ENCODE measurements around the gene LRRTM4.

The LRRTM4 gene

DNA sequence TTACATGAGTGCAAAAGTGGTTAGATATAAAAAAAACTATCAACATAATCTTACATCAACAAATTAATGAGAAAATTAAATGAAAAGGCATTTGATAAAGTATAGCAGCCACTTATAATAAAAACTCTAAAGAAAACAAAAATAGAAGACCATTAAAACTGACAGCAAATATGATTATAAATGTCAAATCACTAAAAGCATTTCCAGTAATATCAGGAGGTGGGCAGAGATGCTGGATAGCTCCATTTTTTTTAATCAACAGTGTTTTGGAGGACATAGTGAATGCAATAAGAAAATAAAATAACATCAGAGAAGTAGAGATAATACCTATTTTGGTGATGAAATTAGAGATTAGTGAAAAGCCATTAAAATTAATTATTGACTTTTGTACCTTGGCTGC, 173.4 kb downstream of the LRRTM4 start:
- Mint-ChIP-seq H3K27me3 (no peaks in the 10 kb centered on the region), H3K36me3 (ENCODE audit: insufficient read depth) (no peaks in the 10 kb centered on the region), H3K9me3 (peaks cover 0 to 9% of the 10 kb centered on the region in 2 donors), H3K4me3 (no peak overlapping the region), H3K4me1 (ENCODE audit: low read depth in 2 of 2) (no peaks in the 10 kb centered on the region), H3K27ac (no peak overlapping the region)
- no peak for DNase-seq
- no peak for ATAC-seq (replicated peaks)

GRCh38 chr2:77336013-77336412, 186.2 kb downstream of the LRRTM4 start:
- no peak for DNase-seq
- no peaks in the 10 kb centered on the region for H3K36me3 Mint-ChIP-seq (ENCODE audit: insufficient read depth)
- no peaks in the 10 kb centered on the region for H3K27me3 Mint-ChIP-seq

GRCh38 chr2:77328134-77328931, 193.8 kb downstream of the LRRTM4 start:
- H3K27ac Mint-ChIP-seq, result no peak overlapping the region
- no peak for DNase-seq
- ATAC-seq (replicated peaks), result no peak
- H3K9me3 Mint-ChIP-seq, result peaks cover 11 to 29% of the 10 kb centered on the region in 2 donors
- H3K36me3 Mint-ChIP-seq (ENCODE audit: insufficient read depth), result no peaks in the 10 kb centered on the region
- no peaks in the 10 kb centered on the region for H3K27me3 Mint-ChIP-seq
- H3K4me1 Mint-ChIP-seq (ENCODE audit: low read depth in 2 of 2), result no peaks in the 10 kb centered on the region
- H3K4me3 Mint-ChIP-seq, result no peak overlapping the region

More at GRCh38 chr2:77336013-77336412, 186.2 kb downstream of the LRRTM4 start:
- Mint-ChIP-seq H3K27ac (no peak overlapping the region), H3K4me1 (ENCODE audit: low read depth in 2 of 2) (no peaks in the 10 kb centered on the region), H3K4me3 (no peak overlapping the region), H3K9me3 (peaks cover 8 to 9% of the 10 kb centered on the region in 2 donors)
- ATAC-seq (replicated peaks), result no peak

- Mint-ChIP-seq H3K4me1 (ENCODE audit: low read depth in 2 of 2) (no peaks in the 10 kb centered on the region), H3K36me3 (ENCODE audit: insufficient read depth) (no peaks in the 10 kb centered on the region), H3K9me3 (peaks cover 9 to 22% of the 10 kb centered on the region in 2 donors), H3K27ac (no peak overlapping the region), H3K27me3 (no peaks in the 10 kb centered on the region), H3K4me3 (no peak overlapping the region)
- ATAC-seq (replicated peaks), result no peak
- no peak for DNase-seq
Measured at GRCh38 chr2:77325395-77325794, 196.8 kb downstream of the LRRTM4 start.

- H3K36me3 Mint-ChIP-seq (ENCODE audit: insufficient read depth), result no peaks in the 10 kb centered on the region
- no peaks in the 10 kb centered on the region for H3K4me1 Mint-ChIP-seq (ENCODE audit: low read depth in 2 of 2)
- no peak overlapping the region for H3K27ac Mint-ChIP-seq
Measured at GRCh38 chr2:77322431-77322830, 199.7 kb downstream of the LRRTM4 start.

GRCh38 chr2:77314721-77315120, 207.5 kb downstream of the LRRTM4 start:
- H3K4me3 Mint-ChIP-seq, result no peak overlapping the region
- H3K27me3 Mint-ChIP-seq, result no peaks in the 10 kb centered on the region
- H3K9me3 Mint-ChIP-seq, result peaks cover 9 to 19% of the 10 kb centered on the region in 2 donors
- no peak overlapping the region for H3K27ac Mint-ChIP-seq
- no peak for DNase-seq
- no peaks in the 10 kb centered on the region for H3K4me1 Mint-ChIP-seq (ENCODE audit: low read depth in 2 of 2)
- no peak for ATAC-seq (replicated peaks)
- no peaks in the 10 kb centered on the region for H3K36me3 Mint-ChIP-seq (ENCODE audit: insufficient read depth)

More at GRCh38 chr2:77322431-77322830, 199.7 kb downstream of the LRRTM4 start:
- ATAC-seq (replicated peaks) (no peak), DNase-seq (no peak)
- no peak overlapping the region for H3K4me3 Mint-ChIP-seq
- peaks cover 0 to 9% of the 10 kb centered on the region in 2 donors for H3K9me3 Mint-ChIP-seq
- no peaks in the 10 kb centered on the region for H3K27me3 Mint-ChIP-seq

DNA sequence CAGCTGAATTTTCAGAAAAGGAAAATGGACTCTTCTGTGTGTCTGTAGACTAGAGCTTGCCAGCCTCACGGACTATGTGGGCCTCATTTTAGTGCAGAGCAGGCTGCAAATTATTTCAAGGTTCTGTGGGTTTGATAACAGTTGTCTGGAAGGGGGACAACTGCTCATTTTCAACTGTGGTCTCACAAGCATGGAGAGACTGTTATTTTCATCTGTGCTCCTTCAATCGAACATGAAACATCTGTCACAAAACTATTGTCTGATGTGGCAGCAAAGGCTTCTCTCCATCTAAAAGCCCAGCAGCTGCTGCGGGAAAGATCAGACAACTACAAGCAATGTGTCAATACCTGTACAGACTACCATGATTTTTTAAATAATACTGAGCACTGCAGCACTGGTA, 211.8 kb downstream of the LRRTM4 start:
- DNase-seq (no peak), ATAC-seq (replicated peaks) (no peak)
- Mint-ChIP-seq H3K27ac (no peak overlapping the region), H3K9me3 (peaks cover 10 to 19% of the 10 kb centered on the region in 2 donors), H3K4me1 (ENCODE audit: low read depth in 2 of 2) (no peaks in the 10 kb centered on the region), H3K27me3 (no peaks in the 10 kb centered on the region), H3K36me3 (ENCODE audit: insufficient read depth) (no peaks in the 10 kb centered on the region), H3K4me3 (no peak overlapping the region)

DNA sequence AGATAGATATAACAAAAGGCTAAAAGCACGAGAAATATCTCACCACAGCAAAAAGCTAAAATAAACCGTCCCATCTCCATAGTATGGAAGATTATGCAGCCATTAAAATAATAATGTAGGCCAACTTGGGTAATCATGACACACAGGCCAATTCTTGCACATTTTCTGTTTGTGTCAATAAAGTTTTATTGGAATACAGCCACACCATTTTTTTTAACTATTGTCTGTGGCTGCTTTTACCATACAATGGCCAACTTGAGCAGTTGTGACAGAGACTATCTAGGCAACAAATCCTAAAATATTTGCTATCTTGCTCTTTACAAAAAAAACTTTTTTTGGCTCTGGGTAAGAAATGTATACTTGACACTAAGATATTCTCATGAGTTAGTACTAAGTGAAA, 212.5 kb downstream of the LRRTM4 start:
- H3K4me1 Mint-ChIP-seq (ENCODE audit: low read depth in 2 of 2), result no peaks in the 10 kb centered on the region
- DNase-seq, result no peak
- peaks cover 10 to 19% of the 10 kb centered on the region in 2 donors for H3K9me3 Mint-ChIP-seq
- no peak for ATAC-seq (replicated peaks)
- no peak overlapping the region for H3K4me3 Mint-ChIP-seq
- no peak overlapping the region for H3K27ac Mint-ChIP-seq
- no peaks in the 10 kb centered on the region for H3K36me3 Mint-ChIP-seq (ENCODE audit: insufficient read depth)
- no peaks in the 10 kb centered on the region for H3K27me3 Mint-ChIP-seq

DNA sequence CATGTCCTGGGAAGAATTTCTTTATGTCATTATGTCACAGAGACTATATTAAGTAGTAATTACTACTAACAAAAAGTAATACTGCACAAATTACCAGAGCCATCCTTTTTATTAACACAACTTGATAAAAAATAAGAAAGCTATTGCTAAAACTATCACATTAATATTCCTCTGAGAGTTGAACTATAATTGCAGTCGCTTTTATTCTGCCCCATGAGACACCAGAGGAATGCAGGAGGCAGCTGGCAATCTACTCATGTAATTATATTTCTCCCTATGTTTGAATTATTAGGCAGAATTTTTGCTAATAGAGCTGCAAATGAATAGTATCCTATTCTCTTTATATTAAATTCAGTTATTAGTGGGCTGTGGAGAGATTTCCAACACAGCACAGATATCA, 220.7 kb downstream of the LRRTM4 start:
- Mint-ChIP-seq H3K27me3 (no peaks in the 10 kb centered on the region), H3K4me3 (no peak overlapping the region), H3K27ac (no peak overlapping the region), H3K4me1 (ENCODE audit: low read depth in 2 of 2) (no peaks in the 10 kb centered on the region), H3K9me3 (peaks cover 0 to 4% of the 10 kb centered on the region in 2 donors), H3K36me3 (ENCODE audit: insufficient read depth) (no peaks in the 10 kb centered on the region)
- no peak for DNase-seq
- no peak for ATAC-seq (replicated peaks)

DNA sequence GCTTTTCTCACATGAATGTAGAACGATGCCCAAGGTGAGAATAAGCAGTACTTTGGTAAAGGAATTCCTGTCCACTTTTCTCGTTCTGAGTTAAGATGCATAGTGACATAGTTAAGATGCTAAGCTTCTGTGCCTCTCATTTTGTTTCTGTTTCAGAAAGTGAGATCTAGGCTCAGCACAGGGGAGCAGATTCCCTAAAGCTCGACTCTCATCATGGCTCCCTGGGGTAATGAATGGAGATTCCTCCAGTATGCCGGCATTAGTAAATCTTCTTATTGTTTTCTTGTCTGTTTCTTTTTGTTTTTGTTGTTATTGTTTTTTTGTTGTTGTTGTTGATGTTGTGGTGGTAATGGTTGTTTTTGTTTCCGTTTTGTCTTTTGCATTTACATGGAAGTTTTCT, 225.4 kb downstream of the LRRTM4 start:
- peaks cover 0 to 3% of the 10 kb centered on the region in 2 donors for H3K9me3 Mint-ChIP-seq
- no peaks in the 10 kb centered on the region for H3K27me3 Mint-ChIP-seq
- DNase-seq (no peak), ATAC-seq (replicated peaks) (no peak)
- no peaks in the 10 kb centered on the region for H3K36me3 Mint-ChIP-seq (ENCODE audit: insufficient read depth)
- no peaks in the 10 kb centered on the region for H3K4me1 Mint-ChIP-seq (ENCODE audit: low read depth in 2 of 2)
- no peak overlapping the region for H3K27ac Mint-ChIP-seq
- H3K4me3 Mint-ChIP-seq, result no peak overlapping the region

DNA sequence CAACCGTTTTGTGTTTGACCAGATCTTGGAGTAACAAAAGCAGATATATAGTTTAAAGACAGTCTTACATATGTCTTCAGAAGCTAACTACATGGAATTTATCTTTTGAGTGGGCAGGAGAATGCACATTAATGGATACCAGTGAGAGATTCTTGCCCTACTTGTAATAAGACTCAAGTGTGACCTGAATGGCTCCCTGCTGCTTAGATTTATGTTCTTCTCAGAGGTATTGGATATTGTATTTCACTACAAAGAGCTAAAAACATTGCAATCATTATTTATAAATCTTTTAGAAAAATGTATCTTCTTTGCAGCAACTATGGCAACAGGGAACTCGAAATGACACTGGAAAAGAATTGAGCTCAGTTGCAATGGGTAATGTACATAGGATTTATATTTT, 227.7 kb downstream of the LRRTM4 start:
- DNase-seq (no peak), ATAC-seq (replicated peaks) (no peak)
- no peak overlapping the region for H3K27ac Mint-ChIP-seq
- no peak overlapping the region for H3K4me3 Mint-ChIP-seq
- H3K9me3 Mint-ChIP-seq, result peaks cover 2 to 7% of the 10 kb centered on the region in 2 donors
- H3K27me3 Mint-ChIP-seq, result no peaks in the 10 kb centered on the region
- no peaks in the 10 kb centered on the region for H3K36me3 Mint-ChIP-seq (ENCODE audit: insufficient read depth)
- H3K4me1 Mint-ChIP-seq (ENCODE audit: low read depth in 2 of 2), result no peaks in the 10 kb centered on the region

DNA sequence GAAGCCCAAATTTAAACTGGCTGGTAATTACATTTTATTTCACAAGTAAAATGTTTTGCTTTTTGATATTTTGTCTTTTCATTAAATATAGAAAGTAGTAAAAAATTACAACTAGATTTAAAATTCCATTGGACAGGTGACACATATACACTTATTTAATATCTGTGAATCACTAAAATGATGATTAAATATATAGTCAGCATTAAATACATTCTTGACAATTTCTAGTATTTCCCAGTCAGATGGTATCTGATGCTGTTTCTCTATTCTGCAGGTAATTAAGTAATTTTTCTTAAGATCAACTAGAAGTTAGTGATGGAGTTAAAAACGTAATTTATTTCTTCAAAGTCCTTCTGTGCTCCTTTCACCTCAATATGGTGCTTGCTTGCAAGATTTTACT, 237.8 kb downstream of the LRRTM4 start:
- ATAC-seq (replicated peaks) (no peak), DNase-seq (no peak)
- no peak overlapping the region for H3K4me3 Mint-ChIP-seq
- H3K36me3 Mint-ChIP-seq (ENCODE audit: insufficient read depth), result no peaks in the 10 kb centered on the region
- no peak overlapping the region for H3K27ac Mint-ChIP-seq
- peaks cover 5 to 6% of the 10 kb centered on the region in 2 donors for H3K9me3 Mint-ChIP-seq
- H3K4me1 Mint-ChIP-seq (ENCODE audit: low read depth in 2 of 2), result no peaks in the 10 kb centered on the region
- H3K27me3 Mint-ChIP-seq, result no peaks in the 10 kb centered on the region

DNA sequence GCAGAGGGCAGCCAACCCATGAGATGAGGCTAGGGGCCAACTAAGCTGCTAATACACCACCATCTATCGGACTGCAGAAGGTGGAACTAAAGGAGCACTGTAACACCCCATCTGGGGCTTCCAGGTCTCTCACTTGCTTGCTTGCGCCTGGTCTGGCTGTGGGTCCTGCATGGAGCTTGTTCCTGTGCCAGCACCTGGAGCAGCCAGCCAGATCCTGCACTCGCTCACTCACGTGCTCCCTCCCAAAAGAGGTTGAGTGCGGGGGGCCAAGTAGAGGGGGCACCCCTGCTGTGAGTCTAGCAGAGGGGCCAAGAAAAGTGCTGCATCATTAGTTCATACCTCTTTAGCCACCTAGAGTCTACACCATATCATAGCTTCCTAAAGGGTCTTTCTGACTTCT, 250.9 kb downstream of the LRRTM4 start:
- ATAC-seq (replicated peaks), result no peak

GRCh38 chr2:77270433-77270832, 251.7 kb downstream of the LRRTM4 start:
- no peaks in the 10 kb centered on the region for H3K4me1 Mint-ChIP-seq (ENCODE audit: low read depth in 2 of 2)
- no peak for ATAC-seq (replicated peaks)

More for the DNA sequence above, 250.9 kb downstream of the LRRTM4 start:
- no peaks in the 10 kb centered on the region for H3K36me3 Mint-ChIP-seq (ENCODE audit: insufficient read depth)
- no peak overlapping the region for H3K4me3 Mint-ChIP-seq
- no peak for DNase-seq
- H3K9me3 Mint-ChIP-seq, result peaks cover 12 to 30% of the 10 kb centered on the region in 2 donors
- no peak overlapping the region for H3K27ac Mint-ChIP-seq
- H3K4me1 Mint-ChIP-seq (ENCODE audit: low read depth in 2 of 2), result no peaks in the 10 kb centered on the region
- no peaks in the 10 kb centered on the region for H3K27me3 Mint-ChIP-seq

More at GRCh38 chr2:77270433-77270832, 251.7 kb downstream of the LRRTM4 start:
- Mint-ChIP-seq H3K4me3 (no peak overlapping the region), H3K36me3 (ENCODE audit: insufficient read depth) (no peaks in the 10 kb centered on the region), H3K9me3 (peaks cover 11 to 30% of the 10 kb centered on the region in 2 donors), H3K27ac (no peak overlapping the region), H3K27me3 (no peaks in the 10 kb centered on the region)
- no peak for DNase-seq
